ENCODE data around the gene ABCC4.

The ABCC4 gene

DNA sequence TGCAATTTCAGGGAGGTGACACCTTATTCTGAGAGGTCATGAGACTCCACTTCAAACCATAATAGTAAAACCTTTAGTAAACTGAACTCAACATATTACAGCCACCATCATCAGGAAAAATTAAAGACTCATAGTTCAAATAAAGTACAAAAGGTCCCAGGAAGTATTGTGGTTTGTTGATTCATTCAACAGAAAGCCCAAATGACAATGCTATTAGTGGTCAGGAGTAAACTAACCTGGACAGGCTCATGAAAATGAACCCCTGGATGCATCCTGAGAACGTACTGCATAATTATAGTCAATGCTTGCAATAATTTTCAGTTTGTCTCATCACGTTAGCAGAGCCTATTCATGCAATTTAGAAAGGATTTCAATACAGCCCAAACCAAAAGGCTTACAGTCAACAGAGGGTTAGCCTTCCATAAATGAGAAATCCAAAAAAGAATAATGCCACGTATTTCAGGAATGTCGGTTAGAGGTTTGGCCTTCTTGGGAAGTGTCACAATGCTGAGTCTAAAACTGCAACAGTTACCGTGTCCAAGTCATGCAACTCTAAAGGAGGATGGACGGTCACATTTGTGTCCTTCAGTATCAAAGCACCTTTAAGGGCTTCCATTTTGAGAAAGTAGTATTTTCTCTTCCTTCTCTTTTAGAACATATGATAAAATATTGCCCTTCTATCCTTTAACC lies 280.8 kb downstream of the ABCC4 start:
- no peak for DNase-seq (ENCODE audit: low read depth)
- H3K4me3 ChIP-seq (ENCODE audit: low read length), result no peak overlapping the region
- TF ChIP-seq, protein P1, sequence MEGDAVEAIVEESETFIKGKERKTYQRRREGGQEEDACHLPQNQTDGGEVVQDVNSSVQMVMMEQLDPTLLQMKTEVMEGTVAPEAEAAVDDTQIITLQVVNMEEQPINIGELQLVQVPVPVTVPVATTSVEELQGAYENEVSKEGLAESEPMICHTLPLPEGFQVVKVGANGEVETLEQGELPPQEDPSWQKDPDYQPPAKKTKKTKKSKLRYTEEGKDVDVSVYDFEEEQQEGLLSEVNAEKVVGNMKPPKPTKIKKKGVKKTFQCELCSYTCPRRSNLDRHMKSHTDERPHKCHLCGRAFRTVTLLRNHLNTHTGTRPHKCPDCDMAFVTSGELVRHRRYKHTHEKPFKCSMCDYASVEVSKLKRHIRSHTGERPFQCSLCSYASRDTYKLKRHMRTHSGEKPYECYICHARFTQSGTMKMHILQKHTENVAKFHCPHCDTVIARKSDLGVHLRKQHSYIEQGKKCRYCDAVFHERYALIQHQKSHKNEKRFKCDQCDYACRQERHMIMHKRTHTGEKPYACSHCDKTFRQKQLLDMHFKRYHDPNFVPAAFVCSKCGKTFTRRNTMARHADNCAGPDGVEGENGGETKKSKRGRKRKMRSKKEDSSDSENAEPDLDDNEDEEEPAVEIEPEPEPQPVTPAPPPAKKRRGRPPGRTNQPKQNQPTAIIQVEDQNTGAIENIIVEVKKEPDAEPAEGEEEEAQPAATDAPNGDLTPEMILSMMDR (conservative IDR thresholded peaks at IDR 0.05; ENCODE audit: low read depth, low read length), result no peak

DNA sequence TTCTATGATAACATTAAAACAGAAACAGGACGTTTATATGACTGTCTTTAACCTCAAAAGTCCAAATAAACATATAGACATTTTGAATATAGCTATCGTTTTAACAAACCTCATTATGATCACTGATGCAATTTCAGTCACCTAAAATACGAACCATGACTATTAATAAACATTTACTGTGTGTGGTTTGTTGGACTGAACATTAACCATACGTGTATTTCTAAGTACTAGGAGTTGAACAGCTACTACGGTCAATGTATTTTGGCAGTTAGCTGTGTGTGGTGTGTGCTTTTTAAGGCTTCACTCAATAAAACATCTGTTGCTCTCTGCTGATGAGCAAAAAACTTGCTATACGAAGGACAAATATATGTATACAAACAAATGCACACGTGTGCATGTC lies 281.4 kb downstream of the ABCC4 start:
- TF ChIP-seq, protein P1 (conservative IDR thresholded peaks at IDR 0.05; ENCODE audit: low read depth, low read length), result no peak
- DNase-seq (ENCODE audit: low read depth), result no peak
- H3K4me3 ChIP-seq (ENCODE audit: low read length), result no peak overlapping the region

DNA sequence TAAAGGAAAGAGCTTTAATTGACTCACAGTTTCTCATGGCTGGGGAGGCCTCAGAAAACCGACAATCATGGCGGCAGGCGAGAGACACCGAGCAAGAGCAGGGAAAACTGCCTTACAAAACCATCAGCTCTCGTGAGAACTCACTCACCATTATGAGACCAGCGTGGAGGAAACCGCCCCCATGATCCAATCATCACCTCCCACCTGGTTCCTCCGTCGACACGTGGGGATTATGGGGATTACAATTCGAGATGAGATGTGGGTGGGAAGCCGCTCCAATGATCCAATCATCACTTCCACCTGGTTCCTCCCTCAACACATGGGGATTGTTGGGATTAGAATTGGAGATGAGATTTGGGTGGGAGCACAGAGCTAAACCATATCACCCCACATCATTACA lies 293.9 kb downstream of the ABCC4 start:
- no peak for DNase-seq (ENCODE audit: low read depth)
- no peak overlapping the region for H3K4me3 ChIP-seq (ENCODE audit: low read length)
- TF ChIP-seq, protein P1 (conservative IDR thresholded peaks at IDR 0.05; ENCODE audit: low read depth, low read length), result no peak

DNA sequence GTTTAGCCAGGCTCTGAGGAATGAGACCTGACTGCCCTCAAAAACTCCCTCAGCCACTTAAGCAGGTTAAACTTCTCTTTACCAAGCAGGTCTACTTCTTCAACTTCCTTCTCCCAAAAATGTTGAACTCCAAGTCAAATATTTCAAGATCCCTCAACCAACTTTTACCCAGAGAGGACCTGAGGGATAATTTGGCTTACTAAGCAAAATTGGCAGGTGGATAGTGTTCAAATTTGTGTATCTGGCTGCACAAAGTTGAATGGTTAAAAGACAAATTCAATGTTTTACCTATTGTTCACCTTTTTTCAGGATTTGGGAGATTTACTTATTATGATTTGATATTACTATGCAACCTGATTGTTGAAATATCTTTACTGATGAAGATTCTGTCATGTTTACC lies 296.0 kb downstream of the ABCC4 start:
- no peak for DNase-seq (ENCODE audit: low read depth)
- TF ChIP-seq, protein P1 (conservative IDR thresholded peaks at IDR 0.05; ENCODE audit: low read depth, low read length), result no peak

DNA sequence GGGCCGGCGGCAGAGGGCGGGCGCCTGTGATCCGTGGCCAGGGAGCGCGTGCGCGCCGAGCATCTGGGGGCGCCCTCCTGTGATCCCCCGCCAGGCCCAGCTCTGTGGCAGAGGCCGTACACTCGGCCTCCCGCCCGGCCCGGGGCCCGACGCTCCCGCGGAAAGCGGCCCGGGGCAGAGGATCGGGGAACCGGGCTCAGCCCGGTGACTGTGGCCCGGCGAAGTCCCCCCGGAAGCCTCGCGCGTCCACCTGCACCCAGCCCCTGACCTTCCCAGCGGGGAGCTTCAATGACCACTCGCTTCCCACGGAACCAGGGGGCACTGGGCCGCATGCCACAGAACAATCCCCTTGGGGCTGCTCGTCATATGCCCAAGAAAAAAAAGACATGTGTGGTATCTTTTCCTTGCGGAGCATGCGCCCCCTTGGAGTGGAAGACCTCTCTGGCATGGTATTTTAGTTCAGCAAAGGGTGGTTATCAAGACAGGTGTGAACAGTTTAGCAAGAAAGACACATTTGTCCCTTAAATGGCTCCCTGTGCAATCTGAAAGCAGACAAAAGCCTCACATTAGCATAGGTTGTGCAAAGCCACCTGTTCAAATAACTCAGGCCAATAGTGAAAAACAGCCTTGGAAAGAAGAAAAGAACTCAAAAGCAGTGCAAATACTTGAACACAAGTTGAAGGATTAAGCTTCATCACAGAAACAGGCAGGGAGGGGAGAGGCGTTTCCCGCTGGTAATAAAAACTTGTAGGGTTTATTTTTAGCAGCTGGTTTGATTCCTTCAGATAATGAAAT lies 298.0 kb downstream of the ABCC4 start:
- H3K4me3 ChIP-seq (ENCODE audit: low read length), result peak overlapping the region; percentile 38
- TF ChIP-seq, protein P1 (conservative IDR thresholded peaks at IDR 0.05; ENCODE audit: low read depth, low read length), result no peak
- peak; percentile 5 for DNase-seq (ENCODE audit: low read depth)

More for the DNA sequence above, 296.0 kb downstream of the ABCC4 start:
- H3K4me3 ChIP-seq (ENCODE audit: low read length), result no peak overlapping the region

DNA sequence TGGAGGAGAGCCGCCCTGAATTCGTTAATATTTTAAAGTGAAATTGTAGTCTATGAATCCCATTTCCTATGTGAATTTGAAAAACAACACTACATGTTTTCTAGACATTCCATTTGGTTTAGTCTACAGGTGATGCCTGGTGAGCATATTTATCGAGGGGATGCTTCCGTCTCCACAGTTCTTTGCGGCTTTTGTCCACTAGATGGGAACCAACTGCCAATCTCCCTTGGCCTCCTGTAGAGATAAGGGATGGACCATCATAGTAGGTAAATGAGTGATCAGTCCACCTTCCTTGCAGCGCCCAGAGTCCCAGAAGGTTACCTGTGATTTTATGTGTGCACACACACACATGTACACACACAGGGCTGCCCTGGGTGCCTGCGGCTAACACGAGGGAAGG lies 299.1 kb downstream of the ABCC4 start:
- no peak for DNase-seq (ENCODE audit: low read depth)
- TF ChIP-seq, protein P1 (conservative IDR thresholded peaks at IDR 0.05; ENCODE audit: low read depth, low read length), result no peak
- H3K4me3 ChIP-seq (ENCODE audit: low read length), result no peak overlapping the region

DNA sequence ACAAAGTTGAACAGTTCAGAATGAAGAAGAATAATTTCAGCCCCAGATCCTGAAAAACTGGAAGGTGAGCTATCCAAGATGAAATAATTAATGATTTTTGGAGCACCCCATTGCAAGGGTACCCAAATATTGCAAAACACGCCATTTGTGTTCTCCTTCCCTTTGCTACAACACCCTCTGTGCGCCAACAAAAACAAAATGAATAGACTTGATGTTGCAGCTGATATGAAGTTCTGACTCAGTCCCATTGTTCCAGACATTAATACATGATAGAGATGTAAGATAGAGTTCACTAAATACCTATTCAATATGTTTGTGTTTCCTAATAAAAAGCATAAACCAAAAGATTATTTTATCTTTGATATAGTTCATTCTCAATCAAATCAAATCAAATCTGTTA lies 301.4 kb downstream of the ABCC4 start:
- TF ChIP-seq, protein P1 (conservative IDR thresholded peaks at IDR 0.05; ENCODE audit: low read depth, low read length), result no peak
- DNase-seq (ENCODE audit: low read depth), result no peak

More for the DNA sequence above, 301.4 kb downstream of the ABCC4 start:
- H3K4me3 ChIP-seq (ENCODE audit: low read length), result no peak overlapping the region

Data from retinal pigment epithelial cell (primary cell).